ENCODE data around the gene SYT12.

DNA sequence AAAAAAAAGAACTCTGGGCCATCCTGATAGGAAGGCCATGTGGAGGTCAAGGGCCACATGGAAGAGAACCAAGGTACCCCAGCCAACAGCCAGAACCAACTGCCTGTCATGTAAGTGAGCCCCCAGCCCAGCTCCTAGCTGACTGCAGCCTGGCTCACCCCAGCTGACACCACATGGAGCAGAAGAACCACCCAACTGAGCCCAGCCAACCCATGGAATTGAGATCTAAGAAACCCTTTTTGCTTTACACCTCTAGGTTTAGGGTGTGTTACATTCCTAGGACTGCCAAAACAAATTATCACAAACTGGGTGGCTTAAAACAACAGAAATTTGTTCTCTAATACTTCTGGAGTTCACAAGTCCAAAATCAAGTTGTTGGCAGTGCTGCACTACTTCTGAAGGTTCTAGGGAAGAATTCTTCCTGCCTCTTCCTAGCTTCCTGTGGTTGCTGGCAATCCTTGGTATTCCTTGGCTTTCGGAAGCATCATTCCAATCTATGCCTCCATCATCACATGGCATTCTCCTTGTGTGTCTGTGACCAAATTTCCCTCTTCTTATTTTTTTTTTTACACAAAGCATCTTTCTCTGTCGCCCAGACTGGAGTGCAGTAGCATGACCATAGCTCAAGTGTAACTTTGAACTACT lies 43.5 kb upstream of the SYT12 start:
- TF ChIP-seq, protein P1, sequence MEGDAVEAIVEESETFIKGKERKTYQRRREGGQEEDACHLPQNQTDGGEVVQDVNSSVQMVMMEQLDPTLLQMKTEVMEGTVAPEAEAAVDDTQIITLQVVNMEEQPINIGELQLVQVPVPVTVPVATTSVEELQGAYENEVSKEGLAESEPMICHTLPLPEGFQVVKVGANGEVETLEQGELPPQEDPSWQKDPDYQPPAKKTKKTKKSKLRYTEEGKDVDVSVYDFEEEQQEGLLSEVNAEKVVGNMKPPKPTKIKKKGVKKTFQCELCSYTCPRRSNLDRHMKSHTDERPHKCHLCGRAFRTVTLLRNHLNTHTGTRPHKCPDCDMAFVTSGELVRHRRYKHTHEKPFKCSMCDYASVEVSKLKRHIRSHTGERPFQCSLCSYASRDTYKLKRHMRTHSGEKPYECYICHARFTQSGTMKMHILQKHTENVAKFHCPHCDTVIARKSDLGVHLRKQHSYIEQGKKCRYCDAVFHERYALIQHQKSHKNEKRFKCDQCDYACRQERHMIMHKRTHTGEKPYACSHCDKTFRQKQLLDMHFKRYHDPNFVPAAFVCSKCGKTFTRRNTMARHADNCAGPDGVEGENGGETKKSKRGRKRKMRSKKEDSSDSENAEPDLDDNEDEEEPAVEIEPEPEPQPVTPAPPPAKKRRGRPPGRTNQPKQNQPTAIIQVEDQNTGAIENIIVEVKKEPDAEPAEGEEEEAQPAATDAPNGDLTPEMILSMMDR (IDR thresholded peaks at IDR 0.05), result no peak
- TF ChIP-seq EZH2phosphoT487 (IDR thresholded peaks at IDR 0.05) (no peak), EZH2 (IDR thresholded peaks at IDR 0.05) (no peak)

Data from neural progenitor cell (in vitro differentiated cells).